Activated CD4-positive, CD25-positive, alpha-beta regulatory T cell (primary cell): ENCODE measurements around the gene BRF1.
A peak's percentile ranks its signal among the peaks of the same experiment; 100 is the strongest.

Experiments used
- DNase-seq, 4 experiments: peaks; one replicate each; lab custom pipeline; 2025; lab: John Stamatoyannopoulos, UW

The BRF1 gene

DNA sequence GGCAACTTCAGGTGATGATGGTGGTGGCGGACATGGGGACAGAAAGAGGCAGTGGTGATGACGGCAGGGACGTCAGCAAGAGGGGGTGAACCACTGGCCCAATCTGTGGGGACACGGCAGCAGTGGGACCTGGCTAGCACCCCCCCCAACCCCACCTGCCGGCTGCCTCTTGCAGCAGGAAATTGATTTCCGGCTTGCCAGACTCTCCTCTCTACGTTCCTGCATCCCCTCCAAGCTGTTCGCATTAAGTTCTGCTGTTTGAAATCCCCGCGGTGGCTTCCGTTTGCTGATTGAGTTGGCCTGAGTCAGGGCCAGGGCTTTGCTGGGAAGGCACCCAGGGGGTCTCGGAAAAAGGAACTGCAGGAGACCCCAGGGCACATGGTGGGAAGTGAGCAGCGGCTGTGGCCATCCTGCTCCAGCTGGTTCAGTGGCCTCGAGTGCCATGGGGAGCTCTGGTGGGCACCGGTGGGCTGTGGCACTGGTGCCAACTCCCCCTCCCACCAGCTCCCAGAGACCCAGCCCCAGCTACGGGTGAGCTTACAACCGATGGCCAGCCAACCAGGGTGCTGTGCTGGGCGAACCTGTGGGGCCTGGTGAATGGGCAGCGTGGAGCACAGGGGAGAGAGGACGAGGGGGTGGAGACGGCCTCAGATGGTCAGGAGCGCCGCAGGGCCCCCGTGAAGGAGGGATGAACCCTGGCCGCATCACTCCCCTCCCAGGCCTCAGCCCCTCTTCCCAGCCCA is 105.1 kb downstream of the BRF1 start:
- DNase-seq: no peak

DNA sequence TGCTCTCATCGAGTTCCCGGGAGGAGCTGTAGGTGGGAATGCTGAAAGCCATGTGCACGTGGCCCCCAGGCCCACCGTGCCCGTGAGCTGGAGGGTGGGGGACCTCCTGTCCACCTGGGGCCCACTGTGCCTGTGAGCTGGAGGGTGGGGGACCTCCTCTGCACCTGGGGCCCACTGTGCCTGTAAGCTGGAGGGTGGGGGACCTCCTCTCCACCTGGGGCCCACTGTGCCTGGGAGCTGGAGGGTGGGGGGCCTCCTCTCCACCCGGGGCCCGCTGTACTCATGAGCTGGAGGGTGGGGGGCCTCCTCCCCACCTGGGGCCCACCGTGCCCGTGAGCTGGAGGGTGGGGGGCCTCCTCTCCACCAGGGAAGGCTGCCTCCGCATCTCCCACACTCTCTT is 105.8 kb downstream of the BRF1 start:
- DNase-seq: no peak

DNA sequence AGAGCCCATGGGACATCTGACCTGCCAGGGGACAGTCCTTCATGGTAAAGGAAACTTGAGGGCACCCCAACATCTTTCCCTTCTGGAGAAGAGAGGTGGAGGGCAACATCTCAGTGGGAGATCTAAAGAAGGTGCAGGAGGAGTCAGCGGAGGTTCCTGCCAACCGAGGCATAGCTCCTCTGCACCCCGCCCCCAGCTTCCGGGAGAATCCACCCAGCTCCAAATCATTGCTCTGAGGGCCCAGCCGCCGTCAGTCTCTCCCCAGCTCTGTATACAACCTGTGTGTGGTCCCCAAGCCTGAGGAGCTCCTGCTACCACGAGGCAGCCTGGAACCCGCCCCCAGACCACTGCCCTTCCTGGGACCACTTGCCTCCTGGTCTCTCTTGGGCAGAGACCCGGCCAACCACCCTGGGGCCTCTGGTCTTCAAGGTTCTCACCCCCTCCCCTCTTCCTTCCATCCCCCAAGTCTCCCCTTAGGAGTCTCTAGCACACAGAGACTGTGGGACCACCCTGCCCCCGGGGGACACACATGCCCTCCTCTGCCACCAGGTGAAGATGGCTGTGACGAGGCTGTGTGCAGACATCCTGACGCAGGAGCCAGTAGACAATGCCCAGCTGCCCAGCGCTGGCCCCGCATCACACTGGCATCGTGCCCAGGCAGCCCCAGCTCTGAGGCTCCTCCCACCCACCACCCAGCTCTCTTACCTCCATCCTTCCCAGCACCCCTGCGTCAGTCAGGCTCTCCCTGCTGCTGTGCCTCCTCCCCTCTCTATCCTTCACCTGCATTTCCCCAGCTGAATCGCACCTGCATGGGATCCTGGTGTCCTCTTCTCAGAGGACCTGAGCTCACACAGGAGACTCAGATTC is 106.7 kb downstream of the BRF1 start:
- DNase-seq: no peak

DNA sequence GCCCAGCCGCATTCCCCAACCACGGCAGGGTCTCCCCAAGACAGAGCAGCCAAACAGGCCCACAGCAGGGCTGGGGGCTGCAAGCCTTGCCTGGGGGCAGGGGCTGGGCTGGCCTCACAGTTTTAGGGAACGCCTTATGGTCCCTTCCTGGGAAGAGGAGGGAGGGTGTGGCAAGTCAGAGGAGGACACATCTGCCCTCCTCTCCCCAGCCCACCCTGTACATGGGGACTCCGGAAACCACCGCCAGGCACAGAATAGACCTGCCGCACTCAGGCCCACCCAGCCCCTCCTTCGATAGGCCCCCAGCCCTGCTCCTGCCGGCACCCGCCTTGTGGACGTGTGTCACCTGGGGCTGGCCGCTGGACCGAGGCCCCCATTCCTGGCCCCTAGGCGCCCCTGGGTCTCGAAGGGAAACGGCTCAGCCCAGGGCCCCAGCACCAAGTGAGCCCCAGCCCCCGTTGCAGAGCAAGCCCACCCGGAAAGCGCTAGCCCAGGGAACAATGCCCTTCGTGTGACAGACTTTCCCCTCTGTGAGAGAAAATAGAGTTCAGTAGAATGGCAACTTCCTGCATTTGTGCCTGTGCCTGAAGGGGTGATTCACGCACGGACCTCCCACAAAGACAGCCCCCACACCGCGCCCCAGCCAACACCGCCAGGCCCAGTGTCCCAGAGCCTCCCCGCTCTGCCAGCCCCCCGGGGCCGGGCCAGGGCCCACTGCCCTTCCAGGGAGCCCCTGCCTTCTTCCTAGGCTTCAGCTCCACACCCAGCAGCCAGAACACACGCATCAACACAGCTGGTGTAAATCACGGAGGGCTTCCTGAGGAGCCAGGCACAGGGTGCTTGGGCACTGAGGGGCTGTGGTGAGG is 107.7 kb downstream of the BRF1 start:
- no peak for DNase-seq

DNA sequence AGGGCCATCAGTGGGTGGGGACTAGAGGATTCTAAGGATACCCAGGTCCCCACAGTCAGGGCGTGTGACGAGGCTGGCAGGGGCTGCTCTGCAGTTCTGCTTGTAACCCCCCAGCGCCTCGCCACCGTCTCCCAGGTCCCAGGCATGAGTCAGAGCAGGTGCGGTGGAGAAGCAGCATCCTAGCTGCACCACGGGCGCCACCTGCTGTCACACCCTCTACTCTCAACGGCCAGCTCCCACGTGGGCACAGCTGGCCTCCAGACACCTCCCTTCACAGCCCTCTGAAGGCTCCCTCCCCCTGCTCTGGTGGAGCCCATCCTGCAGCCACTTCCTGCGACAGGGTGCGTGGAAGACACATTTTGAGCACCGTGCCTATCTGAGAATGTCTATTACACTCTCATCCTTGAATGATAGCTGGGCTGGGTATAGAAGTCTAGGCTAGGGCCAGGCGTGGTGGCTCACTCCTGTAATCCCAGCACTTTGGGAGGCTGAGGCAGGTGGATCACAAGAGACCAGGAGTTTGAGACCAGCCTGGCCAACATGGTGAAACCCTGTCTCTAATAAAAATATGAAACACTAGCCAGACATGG is 112.8 kb downstream of the BRF1 start:
- no peak for DNase-seq

DNA sequence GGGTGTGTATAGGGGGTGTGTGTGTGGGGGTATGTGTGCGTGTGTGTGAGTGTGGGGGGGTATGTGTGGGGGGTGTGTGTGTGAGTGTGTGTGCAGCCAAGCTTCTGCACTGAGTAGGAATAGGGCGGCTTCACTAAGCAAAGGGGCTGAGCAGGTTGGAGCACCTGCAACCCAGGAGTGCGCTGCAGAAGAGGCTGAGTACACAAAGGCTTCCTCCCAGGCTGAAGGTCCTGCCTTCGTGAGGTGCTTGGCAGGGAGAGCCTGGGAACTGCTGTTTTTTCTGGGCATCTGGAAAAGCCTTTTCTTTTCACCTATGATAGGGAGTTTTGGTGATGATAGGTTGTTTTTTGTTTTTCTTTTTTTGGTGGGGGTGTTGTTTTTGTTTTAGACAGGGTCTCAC is 113.7 kb downstream of the BRF1 start:
- DNase-seq: no peak

DNA sequence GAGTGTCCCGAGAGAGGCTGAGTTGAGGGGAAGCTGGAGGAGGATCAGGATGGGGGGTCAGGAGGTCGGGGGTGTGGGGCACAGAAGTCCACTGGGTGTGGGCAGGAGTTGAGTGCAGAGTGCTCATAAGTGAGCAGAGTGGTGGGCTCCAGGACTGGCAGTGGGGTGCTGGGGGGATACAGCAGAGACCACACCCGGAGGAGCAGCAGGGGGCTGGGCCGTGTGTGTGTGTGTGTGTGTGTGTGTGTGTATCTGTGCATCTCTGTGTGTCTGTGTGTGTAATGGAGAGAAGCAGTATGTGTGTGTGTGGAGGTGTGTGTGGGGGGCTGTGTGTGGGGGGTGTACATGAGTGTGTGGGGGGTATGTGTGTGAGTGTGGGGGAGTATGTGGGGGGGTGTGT is 114.8 kb downstream of the BRF1 start:
- no peak for DNase-seq

DNA sequence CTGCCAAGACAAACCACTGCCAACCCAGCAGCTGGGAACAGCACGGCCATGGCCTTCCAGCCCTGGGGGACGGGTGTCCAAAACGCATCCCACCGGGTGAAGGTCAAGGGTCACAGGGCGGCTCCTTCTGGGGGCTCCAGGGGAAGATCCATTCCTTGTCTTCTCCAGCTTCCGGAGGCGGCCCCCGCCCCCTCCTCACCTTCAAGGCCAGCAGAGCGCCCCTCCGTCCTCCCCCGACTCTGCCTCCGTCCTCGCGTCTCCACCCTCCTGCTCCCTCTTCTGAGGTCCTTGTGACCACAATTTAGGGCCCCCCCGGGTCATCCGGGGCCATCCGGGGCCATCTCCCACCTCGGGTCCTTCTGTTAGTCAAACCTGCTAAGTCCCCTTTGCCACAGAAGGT is 115.8 kb downstream of the BRF1 start:
- DNase-seq: no peak

DNA sequence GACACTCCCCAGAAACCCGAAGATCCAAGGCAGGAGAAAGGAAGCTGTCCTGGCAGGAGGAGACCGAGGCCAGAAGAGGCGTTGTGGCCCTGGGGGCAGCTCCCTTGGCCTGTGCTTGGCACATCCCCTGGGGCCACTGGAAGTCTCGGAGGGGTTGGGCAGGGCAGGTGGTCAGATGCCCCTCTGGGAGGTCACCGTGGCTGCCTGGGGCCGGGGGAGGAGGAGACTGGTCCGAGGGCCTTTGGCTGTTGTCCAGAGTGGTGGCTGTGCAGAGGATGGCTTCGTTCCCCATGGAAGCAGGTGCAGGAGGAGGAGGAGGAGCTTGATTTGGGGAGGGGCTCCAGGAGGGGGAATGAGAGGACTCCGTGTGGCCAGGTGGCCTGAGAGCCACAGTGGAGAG is 116.3 kb downstream of the BRF1 start:
- DNase-seq: no peak

DNA sequence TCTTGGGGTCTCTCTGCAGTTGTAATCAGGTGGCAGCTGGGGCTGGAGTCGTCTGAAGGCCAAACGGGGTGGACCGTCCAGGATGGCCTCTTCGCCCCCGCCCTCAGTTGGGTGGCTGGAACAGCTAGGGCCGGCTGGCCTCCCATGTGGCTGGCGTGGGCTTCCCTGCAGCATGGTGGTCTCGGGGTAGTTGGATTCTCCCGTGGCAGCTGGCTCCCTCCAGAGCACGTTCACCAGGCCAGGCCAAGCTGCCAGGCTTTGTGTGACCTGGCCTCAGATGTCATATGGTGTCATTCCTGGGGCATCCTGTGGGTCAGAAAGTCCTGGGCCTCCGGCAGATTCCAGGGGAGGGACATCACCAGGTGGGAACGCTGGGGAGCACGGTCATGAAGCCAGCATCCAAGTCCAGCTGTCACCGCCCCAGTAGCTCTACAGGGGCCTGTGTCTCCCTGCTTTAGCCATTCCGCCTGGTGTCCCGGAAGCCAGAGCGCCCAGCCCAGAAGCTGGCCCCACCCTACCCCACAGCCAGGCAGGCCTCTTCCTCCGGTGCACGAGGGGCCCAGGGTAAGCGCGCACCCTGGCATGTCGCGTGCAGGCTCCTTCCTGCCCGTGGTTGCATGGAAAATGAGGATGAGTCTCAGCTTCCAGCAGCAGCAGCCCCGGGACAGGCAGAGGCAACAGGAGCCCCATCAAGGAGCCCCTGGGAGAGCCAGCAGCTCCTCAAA is 118.3 kb downstream of the BRF1 start:
- DNase-seq: no peak

DNA sequence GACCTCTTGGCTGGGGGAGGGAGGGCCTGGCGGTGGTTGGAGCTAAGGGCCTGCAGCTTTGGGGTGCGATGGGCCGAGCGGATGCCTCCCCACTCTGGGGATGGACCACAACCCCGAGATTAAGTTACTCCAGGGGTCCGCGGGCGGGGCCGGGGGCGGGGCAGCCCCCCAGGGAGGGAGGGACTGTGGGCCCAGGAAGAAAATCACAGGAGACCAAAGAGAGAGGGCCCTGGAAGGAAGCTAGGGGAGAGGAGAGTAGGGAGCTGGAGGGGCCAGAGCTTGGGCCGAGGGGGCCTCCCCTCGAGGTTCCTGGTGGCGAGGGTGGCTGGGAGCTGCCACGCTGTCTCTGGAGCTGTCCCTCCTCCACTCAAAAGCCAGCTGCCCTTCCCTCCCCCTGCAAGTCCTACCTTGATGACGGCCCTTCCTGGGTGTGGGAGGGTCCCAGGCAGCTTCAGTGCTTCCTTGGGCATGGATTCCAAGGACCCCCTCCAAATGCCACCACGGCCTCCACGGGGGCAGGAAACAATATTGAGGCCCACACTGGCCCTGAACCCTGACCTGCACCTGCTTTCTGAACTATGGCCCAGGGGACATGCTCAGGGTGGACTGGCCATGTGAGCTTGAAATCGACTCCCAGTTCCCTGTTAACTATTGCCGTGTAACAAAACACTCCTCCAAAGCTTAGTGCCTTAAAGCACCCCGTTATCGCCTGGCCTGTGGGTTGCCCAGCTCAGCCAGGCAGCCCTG is 119.1 kb downstream of the BRF1 start:
- DNase-seq: no peak

DNA sequence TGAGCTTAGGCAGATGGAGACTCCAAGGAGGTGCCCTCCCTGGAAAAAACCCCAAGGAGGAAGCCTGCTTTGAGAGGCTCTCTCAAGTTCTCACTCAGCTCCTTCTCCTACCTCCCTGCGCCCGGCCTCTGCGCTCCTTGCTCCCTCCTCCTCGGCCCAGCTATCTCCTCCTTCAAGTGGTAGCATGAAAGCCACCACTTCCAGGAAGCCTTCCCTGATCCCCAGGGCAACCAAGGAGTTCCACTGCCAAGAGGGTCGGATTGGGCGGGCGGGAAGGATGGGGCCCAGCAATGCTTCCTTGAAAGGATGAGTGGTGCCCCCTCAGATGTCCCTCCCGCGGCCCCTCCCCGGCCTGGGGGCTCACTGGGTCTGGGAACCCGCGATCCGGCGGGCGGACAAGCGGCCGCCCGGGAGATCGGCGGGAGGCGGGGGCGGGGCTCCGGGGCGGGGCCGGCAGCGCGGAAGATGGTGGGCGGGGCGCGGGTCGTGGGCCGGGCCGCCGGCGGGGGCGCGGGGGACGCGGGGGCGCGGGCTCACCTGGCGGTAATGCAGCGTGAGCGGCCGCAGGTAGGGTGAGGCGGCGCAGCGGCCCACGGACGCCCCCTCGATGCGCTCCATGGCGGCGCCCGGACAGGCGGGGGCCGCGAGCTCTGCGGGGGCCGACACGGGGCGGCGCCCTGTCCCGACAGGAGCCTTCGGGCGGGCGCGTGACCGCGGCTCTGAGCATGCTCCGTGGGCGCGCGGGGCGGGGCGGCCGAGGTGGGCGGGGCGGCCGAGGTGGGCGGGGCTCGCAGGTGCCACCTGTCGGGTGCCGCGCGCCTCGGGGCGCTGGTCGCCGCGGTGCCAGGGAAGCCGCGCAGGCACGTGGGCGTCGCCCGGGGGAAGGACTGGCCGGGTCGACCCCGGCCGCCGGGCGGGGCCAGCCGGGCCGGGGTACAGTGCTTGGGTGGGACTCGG is 119.9 kb downstream of the BRF1 start, which contains the start of gene NUDT14:
NUDT14 (minus strand) TSS at position 721 of the 957 bp plus-strand sequence; CDS start at position 618, 103 bp downstream.
- DNase-seq: peak; percentile 64 to 77 (median 68)

DNA sequence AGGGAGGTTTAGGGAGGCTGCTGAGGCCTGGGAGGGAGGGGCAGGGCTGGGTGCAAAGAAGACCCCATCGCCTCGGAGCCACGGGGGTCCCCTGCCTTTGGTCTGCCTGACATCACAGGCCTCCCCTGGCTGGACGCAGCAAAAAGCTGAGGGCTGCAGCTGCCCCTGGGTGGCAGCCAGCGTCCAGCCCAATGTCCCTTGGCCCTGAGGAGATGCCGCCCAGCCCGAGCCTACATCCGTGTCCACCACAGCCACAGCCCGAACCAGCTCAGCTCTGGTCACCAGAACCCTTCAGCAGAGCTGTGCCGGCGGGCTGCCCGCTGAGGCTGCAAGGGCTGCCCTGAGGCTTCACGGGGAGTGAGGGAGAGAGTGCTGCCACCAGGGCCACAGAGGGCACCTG is 121.6 kb downstream of the BRF1 start:
- no peak for DNase-seq

DNA sequence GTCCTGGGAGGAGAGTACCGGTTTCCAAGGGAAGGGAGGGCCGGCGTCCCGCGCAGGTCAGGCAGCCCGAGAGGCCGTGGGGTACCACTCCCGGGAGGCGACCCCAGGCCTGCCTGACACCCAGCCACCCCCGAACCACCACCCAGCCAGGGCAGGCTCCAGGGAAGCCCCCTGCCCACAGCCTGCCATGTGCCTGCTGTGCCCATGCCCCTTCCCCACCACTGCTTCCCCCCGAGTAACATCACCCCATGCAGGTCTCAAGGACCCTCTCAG is 122.0 kb downstream of the BRF1 start:
- DNase-seq: no peak

DNA sequence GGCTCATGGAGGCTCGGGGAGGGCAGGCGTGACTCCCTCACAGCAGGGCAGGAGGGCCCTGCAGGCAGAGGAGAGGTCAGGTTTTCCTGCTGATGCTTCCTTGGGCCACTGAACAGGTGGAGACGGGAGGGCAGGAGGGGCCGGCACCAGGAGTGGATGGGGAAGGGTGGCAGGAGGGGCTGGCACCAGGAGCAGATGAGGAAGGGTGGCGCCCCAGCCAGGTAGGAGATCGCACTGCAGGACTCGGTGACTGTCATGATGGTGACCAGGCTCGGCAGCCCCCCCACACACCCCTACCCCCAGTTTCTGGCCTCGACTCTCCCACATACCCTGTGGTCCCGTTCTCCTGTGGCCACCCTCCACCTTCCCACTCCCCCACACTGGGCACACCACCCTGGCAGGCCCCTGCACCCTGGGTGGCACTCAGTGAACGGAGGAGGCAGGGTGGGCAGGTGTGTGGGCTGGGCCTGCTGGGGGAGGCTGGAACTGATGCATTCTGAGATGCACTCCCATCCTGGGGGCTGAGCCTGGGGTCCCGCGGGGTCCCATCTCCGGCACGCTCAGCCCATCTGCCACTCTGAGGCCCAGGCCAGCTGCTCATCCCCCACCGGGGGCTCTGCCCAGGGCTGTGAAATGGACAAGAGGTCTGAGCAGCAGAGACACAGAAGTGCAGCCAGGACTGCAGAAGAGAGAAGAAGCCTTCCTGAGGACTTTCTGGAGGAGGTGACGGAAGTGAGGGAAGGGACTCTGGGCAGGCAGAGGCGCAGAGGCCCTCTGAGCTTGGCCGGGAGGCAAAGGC is 122.5 kb downstream of the BRF1 start:
- no peak for DNase-seq

DNA sequence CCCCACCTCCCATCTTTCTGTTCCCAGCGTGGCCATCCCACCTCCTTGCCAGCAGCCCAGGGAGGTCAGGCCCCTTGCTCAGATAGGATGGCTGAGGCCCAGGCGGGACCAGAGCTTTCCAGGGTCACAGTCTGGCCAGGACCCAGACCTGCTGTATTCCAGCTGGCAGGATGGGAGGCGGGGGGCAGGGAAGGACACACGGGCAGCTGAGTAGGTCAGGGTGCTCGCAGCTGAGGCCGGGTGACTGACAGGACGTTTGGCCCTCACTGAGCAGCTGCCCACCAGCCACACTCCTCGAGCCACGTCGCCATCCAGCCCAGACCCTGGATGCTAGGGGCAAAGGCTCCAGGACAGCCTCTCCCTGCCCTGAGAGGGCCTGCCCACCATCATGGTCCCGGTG is 123.7 kb downstream of the BRF1 start:
- no peak for DNase-seq

DNA sequence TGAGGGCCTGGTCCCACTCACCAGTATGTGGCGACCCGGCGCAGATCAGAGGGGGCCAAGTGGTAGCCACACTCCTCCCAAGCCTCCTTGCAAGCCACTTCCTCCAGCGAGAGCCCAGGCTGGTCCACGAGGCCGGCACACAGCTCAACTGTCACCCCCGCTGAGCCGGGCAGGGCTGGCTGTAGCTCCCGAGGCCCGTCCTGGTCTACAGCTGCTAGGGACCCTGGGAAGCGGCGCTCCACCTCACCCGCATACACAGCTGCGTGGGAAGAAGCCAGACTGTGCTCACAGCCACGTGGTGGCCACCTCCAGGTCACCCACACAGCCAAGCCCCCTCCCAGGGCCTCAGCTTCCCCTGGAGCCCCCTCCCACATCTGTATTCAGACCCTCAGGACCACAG is 124.3 kb downstream of the BRF1 start:
- no peak for DNase-seq
